ENCODE measurements around the gene SLC25A47.

- TF ChIP-seq CTCF (IDR thresholded peaks at IDR 0.05) (no peak), ZFX (IDR thresholded peaks at IDR 0.05; ENCODE audit: borderline replicate concordance) (no peak)
Measured at GRCh38 chr14:100294963-100295330, 28.2 kb upstream of the SLC25A47 start.
